T-helper 1 cell (primary cell): ENCODE results near the gene SRGAP1.
"Not testable (repeated sequence)": the region's sequence is repeated elsewhere in the genome, so short reads cannot be mapped to it uniquely, and the experiment has no call there.

Experiments
- DNase-seq, 5 donors: peaks; one replicate each; pipeline ENCODE4 v3.0.0-alpha.2; 2012 to 2020

SRGAP1 gene

DNA sequence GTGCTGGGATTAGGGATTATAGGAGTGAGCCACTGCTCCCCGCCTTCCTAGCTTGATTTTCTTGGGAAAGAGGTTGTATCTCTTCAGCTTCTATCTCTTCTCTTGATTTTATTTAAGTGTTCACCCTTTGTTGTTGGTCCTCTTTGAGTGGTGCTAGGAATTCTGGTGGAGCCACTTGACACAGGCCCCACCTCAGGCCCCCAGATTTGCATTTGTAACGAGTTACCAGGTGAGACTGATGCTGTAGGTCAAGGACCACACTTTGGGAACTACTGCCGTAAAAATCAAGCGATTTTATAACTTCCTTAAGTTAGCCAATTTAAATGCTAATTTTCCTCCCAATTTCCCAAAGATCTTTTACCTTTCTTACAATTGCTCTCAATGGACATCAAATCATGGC, 26.3 kb downstream of the SRGAP1 start:
- DNase-seq: no peak

DNA sequence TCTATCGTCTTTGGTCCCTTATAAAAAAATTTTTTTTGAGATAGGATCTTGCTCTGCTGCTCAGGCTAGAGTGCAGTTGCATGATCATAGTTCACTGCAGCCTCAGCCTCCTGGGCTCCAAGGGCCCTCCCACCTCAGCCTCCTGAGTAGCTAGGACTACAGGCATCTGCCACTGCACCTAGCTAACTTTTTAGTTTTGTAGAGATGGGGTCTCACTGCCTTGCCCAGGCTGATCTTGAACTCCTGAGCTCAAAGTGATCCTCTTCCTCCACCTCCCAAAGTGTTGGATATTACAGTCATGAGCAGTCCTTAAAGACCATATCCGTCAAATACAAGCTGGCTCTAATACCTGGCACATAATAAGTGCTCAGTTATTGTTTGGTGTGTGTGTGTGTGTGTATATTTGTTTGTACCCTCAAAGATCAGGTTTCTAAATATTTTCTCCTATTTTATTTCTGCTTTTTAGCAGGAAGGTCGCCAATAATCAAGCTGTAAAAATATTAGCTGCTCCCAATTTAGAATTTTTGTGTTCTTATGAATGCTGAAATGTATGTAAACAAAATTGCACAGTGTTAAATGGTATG, 30.5 kb downstream of the SRGAP1 start:
- DNase-seq: no peak

DNA sequence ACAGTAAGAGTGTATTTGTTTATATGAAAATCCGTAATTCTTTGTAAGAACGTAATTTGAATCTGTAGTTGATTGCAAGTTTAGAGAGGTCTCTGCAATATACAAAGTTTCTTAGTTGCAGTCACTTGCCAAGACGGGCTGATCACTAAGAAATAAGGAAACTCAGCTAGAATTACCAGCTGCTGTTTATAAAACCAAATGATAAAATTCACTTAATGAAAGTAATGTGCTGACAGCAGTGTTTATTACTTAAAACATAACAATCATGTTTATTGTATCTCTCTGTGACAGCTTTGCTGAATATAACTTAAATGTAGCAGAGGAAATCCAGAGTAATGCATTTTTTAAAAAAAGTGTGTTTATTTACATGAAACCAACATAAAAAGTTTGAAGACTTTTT, 31.2 kb downstream of the SRGAP1 start:
- DNase-seq: no peak

DNA sequence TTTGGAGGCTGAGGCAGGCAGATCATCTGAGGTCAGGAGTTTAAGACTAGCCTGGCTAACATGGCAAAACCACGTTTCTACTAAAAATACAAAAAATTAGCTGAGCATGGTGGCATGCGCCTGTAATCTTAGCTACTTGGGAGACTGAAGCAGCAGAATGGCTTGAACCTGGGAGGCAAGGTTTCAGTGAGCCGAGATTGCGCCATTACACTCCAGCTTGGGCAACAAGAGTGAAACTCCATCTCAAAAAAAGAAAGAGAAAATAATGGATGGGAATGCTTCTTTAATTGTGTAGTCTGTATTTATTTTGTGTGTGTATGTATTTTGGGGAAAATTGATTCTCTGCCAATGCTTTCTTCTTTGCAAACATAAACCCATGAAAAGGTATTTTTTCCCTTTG, 32.5 kb downstream of the SRGAP1 start:
- no peak for DNase-seq

DNA sequence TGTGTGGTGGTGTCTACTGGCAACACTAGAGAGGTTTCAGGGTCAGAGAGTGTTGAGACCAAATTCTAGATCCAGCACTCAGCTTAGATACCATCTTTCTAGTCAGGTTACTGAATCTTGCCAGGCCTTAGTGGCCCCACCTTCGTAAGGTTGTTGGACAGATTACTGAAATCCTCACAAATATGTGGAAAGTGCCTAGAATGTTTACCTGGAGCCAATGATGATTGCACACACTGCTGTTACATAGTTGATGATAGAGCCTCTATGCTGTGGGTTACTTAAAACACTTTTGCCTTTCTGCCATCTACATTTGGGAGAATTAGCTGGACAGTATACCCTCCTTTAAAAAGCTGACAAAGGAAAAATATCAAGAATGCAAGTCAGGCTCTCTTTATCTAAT, 33.2 kb downstream of the SRGAP1 start:
- no peak for DNase-seq

DNA sequence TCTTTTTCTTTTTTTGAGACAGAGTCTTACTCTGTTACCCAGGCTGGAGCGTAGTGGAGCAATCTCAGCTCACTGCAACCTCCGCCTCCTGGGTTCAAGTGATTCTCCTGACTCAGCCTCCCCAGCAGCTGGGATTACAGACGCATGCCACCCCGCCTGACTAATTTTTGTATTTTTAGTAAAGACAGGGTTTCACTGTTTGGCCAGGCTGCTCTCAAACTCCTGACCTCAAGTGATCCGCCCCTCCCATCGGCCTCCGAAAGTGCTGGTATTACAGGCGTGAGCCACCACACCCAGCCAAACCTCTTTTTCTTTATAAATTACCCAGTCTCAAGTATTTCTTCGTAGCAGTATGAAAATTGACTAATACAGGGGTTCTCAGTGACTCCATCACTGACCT, 35.7 kb downstream of the SRGAP1 start:
- not testable (repeated sequence) for DNase-seq

DNA sequence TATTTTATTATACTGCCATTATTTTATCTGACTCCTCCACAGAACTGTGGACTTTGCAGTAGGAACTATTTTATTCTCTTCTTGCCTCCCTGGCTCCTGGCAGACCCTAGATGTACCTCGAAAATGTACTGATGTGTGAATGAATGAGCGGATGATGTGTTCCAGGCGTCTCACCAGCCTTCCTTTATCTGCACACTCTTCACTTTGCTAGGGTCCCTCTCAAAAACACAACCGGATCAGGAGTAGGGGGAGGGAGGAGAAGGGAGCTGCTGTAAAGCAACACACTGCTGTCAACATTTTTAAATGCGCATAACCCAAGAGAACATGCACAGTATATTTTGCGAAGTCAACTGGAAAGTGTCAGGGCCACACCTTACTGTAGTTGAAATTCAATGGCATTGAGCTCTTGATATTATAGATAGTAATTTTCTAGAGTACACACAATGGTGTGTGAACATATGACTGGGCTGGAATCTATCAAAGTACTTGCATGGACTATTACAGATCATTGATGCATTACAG, 36.3 kb downstream of the SRGAP1 start:
- no peak for DNase-seq

DNA sequence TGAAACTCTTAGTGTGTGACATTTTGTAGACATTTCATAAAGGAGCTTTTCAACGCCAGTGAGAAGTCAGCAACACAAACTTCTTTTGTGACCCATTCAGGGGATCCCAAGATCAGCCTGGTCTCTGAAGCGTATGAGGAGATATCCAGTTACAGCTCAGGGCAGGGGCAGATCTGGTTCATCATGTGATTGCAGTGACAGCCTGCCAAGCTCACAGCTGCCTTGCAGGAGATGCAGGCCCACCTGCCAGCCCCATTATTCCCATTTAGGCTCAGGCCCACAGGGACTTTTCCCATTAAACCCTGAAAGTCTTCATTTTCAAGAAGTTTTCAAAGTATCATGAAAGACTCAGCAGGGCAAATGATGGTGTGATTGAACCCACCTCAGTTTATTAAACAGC, 38.3 kb downstream of the SRGAP1 start:
- DNase-seq: no peak

DNA sequence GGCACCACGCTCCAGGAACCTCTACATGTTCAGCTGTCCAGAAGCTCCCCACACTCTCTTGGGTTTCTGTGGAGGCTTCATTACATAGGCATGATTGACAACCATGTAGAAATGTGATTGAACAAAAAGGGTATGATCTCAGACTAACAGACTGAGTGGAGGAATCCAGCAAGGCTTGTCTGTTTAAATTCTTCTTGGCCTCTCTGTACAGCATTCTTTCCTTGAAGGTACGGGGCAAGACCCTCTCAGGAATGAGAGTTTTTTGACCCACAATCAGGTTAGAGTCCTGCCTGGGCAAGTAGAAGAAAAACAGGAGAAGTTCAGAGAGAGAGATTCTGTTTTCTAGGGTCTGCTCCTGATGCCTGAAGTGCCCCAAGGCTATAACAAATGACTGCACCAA, 40.9 kb downstream of the SRGAP1 start:
- no peak for DNase-seq

DNA sequence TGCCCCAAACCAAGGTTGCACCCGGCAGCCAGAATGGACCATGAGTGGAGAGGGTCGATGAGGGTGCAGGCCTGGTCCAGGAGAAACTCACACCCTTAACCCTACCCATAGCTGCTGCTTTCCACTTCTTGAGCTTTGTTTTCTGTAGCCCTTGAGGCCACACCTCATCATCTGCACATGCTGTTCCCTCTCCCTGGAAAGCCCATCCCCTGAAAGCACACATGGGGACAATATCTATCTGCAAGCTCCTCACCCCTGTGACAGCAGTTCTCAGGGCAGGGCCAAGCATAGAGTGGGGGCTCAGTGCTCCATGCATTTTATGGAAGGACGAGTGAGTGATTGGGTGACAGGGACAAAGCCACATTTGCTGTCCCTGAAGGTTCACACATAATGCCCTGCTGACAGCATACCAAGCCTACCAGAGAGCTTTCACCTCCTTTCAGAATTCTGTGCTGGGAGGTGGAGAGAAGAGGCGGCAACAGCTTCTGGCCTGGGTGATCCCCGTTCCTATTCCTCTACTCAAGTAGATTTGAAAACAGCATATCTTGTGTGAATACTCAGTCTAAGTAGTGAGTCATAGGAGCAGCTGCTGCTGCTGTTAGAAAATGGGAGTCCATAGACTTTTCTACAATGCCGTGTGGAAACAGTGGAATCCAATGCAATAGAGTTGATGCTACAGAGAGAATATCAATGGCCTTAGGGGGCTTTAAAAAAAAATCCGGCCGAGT, 44.6 kb downstream of the SRGAP1 start:
- DNase-seq: no peak

DNA sequence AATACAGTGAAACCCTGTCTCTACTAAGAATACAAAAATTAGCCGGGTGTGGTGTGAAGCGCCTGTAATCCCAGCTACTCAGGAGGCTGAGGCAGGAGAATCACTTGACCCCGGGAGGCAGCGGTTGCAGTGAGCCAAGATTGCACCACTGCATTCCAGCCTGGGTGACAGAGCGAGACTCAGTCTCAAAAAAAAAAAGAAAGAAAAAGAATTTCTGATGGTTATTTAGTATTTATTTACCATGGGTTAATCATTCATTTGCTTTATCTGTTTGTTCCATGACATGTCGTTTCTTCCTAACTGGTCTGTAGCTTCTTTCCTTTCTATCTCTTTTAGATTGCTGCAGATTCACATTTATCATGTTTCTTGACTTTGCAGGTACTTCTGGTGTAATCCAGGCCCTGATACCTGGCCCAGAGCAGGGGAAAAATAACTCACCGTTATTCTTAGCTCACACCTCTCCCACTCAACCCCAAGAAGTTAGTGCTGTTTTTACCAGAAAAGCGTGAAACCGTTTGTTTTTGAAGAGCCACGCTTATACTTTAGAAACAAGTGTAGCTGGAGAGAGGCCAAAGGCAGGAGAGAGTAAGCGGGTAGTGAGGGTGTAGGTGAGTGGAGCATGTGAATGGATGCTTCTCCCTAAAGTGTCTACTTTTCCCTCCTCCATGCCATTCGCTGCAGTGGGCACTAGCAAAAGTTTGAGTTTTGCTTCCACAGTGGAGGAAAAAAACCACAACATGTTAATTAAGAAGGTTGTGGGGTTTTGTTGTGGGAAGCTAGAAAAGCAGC, 45.4 kb downstream of the SRGAP1 start:
- DNase-seq: no peak

DNA sequence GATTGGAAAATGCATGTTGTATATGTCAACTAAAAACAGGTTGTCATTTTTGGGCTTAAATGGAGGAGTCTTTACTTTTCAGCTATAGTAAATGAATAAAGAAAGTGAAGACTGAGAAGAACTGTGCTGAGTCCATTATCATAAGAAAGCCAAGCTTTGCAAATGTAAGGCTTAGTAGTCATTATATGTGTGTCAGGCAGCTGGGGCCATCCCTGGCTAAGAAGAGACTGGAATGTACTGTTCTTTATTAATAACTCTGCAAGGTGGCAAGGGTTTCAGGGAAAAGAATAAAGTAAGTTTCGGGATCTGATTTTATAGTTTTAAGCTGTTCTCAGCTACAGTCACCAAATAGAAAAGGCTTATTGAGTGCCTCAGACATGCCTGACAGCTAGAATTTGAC, 48.7 kb downstream of the SRGAP1 start:
- DNase-seq: no peak

DNA sequence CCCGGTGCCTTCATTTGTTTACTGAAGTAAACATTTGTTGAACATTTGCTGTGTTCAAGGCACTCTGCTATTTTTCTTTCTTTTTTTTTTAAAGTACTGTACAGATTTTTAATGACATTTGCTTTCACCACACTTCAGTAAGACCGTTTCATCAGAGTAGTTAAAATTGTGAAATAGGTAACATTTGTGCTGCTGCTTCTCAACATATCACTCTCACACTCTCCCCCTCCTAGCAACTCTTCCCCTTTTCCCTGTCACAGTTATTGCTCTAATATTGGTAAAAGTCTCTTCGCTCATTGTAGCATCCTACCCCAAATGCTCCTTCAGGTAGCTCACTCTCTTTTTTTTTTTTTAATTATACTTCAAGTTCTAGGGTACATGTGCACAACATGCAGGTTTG, 49.6 kb downstream of the SRGAP1 start:
- no peak for DNase-seq

DNA sequence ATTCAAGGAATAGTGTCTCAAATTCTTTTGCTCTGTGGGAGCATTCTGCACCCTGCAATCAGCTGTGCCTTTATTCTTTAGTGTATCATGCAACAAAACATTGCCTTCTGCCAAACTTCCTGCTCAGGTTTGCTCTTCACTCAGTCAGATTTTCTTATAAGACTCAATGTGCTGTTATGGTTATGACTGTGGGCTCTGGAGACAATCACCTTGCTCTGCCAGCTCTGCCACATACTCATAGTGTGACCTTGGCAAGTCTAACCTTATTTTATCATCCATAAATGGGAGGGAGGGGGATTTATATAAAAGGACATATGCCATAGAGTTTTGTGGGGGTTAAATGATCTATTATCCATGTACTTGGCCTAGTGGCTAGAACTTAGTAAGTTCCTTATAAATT, 51.3 kb downstream of the SRGAP1 start:
- DNase-seq: no peak

DNA sequence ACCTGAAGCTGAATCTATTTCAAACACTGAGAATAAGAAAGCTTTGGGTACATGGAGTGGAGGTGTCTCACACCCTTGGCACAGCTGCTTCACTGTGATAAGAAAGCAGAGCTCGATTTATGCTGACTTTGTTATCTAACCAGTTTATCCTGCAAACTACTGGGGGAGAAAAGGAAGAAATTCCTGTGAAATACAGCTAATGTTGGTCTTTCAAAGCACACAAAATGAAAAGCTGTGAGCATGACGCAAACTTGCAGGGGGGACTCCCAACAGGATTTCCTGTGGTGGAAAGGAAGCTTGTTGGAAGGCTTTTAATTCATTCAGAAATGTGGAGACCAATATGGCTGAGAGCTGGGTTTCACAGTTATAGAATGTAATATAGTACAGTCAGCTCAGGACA, 53.4 kb downstream of the SRGAP1 start:
- DNase-seq: no peak

DNA sequence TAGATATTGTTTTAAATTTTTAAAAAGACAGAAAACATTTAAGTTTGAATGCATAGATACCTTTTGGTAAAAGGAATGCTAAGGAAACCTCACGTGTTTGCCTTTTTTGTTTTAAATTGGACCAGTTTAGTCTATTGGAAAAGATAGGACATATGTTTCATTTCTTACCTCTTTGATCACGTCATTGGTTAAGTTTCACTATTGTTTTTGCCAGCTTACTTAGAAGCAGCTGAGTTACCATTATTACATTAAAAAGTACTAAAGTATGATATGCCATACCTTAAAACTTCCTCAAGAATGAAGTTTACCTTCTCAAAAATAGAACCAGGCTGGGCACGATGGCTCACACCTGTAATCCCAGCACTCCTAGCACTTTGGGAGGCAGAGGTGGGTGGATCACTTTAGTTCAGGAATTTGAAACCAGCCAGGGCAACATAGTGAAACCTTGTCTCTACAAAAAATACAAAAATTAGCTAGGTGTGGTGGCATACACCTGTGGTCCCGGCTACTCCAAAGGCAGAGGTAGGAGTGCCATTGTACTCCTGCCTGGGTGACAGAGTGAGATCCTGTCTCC, 54.4 kb downstream of the SRGAP1 start:
- no peak for DNase-seq

DNA sequence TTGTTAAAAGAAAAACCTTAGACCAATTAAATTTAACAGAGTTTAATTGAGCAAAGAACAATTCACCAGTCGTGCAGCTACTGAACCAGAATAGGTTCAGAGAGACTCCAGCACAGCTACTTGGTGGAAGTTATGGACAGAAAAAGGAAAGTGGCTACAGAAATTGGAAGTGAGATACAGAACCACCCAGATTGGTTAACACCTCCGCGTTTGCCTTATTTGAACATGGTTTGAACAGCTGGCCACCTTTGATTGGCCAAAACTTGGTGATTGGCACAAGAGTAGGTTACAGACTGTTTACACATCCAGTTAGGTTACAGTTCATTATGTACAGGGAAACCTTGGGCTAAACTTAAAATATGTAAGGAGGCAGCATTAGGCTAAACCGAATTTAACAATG, 54.9 kb downstream of the SRGAP1 start:
- no peak for DNase-seq

DNA sequence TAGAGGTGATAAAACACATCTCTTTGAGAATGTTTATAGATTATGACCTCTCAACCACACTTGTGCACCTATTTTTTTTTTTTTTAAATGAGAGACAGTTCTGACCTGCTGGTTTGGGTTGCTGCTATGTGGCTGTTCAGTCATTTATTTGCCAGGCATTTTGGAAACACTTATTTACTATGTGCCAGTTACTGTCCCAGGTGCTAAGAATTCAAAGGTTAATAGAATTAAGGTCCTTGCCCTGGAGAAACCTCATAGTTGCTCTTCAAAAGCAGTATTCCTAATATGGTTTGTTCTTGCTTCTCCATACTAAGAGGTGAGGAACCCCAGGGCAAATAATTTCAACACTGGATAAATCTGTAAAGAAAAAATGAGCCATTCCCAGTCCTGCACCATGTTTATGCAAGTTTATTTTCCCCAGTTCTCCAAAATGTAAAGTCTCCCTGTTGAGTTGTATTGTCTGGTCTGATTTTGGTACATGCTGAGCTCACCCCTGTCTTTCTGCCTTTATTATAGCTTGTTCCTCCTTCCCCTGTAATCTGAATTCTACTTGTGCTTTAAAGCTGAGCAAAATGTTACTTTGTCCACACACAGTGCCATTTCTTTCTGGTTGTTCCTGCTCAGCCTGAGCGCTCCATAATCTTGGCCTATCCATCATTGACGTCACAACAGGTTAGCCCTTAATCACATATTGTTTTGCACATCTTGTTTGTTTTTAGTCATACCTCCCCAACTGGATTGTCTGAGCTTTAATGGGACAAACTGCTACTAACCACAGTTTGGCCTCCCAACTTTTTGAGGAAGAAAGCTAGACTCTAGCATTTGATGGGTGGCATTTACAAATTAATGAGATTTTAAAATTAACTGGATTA, 56.7 kb downstream of the SRGAP1 start:
- DNase-seq: no peak

DNA sequence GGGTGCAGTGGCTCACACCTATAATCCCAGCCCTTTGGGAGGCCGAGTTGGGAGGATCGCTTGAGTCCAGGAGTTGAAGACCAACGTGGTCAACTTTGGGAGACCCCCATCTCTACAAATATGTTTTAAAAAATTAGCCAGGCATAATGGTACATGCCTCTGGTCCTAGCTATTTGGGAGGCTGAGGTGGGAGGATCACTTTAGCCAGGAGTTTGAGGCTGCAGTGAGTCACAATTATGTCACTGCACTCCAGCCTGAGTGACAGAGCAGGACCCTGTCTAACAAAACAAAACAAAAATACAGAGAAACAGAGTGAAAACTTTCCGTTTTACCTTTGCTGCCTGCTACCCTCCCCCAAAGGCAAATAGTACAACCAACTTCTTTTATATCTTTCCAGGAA, 60.2 kb downstream of the SRGAP1 start:
- no peak for DNase-seq

DNA sequence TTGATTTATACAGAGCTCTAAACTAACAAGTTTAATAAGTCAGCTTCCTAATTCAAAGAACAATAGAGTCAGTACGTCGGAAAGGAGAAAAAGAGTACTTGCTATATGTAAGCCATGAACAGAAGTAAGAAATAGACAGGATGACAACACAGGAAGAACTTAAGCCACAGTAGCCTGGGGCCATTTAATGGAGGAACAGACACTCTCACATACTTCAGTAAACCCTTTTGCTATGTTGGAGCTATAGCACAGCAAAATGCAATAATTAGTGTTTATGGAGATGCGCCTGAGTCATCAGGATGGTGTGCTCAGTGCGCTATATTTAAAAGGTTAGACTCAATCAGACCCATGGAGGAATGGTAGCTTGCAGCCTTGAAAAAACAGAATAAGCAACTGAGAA, 61.0 kb downstream of the SRGAP1 start:
- DNase-seq: no peak

DNA sequence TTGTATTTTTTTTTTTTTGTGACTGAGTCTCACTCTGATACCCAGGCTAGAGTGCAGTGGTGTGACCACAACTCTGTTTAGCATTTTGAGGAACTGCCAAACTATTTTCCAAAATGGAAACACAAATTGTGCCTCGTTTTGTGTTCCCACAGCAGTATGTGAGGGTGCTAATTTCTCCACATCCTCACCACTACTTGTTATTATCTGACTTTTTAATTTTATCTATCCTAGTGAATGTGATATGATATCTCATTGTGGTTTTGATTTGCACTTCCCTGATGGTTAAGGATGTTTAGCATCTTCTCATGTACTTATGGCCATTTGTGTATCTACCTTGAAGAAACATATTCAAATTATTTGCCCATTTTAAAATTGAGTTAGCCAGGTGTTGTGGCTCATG, 62.4 kb downstream of the SRGAP1 start:
- no peak for DNase-seq

DNA sequence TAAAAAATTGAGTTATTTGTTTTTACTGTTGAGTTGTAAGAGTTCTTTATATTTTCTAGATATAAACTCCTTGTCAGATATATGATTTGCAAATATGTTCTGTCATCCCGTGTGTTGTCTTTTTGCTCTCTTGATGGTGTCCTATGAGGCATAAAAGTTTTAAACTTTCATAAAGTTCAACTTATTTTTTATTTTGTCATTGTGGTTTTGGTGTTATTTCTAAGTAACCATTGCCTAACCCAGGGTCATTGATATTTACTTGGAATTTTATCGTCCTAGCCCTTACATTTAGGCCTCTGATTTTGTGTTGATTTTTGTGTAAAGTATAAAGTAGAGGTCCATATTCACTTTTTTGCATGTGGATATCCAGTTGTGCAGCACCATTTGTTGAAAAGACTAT, 63.1 kb downstream of the SRGAP1 start:
- DNase-seq: no peak

DNA sequence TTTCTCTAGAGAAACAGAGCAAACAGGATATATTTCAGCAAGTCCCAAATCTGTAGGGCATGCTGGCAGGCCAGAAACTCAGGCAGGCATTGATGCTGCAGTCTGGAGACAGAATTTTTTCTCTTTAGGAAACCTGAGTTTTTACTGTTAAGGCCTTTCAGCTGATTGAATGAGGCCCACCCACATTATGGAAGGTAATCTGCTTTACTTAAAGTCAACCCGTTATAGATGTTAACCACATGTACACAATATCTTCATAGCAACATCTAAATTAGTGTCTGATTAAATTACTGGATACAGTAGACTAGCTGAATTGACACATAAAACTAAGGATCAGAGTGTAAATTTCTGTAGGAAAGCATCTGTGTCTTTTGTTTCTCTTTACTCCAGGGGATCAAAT, 65.2 kb downstream of the SRGAP1 start:
- no peak for DNase-seq
